ENCODE results near the gene SRRM1.

- no peak for TF ChIP-seq CTCF (conservative IDR thresholded peaks at IDR 0.05)
- no peak for TF ChIP-seq EZH2 (IDR thresholded peaks at IDR 0.05; ENCODE audit: low read depth)
Observed at GRCh38 chr1:24641646-24642151, 1.4 kb upstream of the SRRM1 start.
